Measurements from ENCODE around the gene TMEM35A. TPM values are rescaled to one million over a fixed set of nuclear protein-coding genes. Genes with fewer than 3 reads are reported as not detected.

Gene TMEM35A, protein sequence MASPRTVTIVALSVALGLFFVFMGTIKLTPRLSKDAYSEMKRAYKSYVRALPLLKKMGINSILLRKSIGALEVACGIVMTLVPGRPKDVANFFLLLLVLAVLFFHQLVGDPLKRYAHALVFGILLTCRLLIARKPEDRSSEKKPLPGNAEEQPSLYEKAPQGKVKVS
- not detected in 2 replicates for total RNA-seq

GRCh38 chrX:101078716-101079598, at the start of gene TMEM35A:
Gene TMEM35A, plus strand, starts transcription at chrX:101078879. Its CDS starts 124 bp downstream, at chrX:101079003.
- FAIRE-seq (no peak), DNase-seq (ENCODE audit: low read depth) (no peak)
- Histone ChIP-seq H3K4me3 (ENCODE audit: low read depth, low read length) (no peak within 1 kb of the TSS), H3K36me3 (ENCODE audit: control insufficient read depth, insufficient read depth, low read length) (no peaks in the 10 kb centered on the region), H3K27me3 (ENCODE audit: control insufficient read depth, insufficient read depth, low read length) (no peaks in the 10 kb centered on the region)
- TF ChIP-seq, protein P1, sequence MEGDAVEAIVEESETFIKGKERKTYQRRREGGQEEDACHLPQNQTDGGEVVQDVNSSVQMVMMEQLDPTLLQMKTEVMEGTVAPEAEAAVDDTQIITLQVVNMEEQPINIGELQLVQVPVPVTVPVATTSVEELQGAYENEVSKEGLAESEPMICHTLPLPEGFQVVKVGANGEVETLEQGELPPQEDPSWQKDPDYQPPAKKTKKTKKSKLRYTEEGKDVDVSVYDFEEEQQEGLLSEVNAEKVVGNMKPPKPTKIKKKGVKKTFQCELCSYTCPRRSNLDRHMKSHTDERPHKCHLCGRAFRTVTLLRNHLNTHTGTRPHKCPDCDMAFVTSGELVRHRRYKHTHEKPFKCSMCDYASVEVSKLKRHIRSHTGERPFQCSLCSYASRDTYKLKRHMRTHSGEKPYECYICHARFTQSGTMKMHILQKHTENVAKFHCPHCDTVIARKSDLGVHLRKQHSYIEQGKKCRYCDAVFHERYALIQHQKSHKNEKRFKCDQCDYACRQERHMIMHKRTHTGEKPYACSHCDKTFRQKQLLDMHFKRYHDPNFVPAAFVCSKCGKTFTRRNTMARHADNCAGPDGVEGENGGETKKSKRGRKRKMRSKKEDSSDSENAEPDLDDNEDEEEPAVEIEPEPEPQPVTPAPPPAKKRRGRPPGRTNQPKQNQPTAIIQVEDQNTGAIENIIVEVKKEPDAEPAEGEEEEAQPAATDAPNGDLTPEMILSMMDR (IDR thresholded peaks at IDR 0.05; ENCODE audit: insufficient read depth, low read length, severe bottlenecking), result no peak

GRCh38 chrX:101029665-101030064, 49.0 kb upstream of the TMEM35A start:
- no peak for DNase-seq (ENCODE audit: low read depth)
- H3K4me3 ChIP-seq (ENCODE audit: low read depth, low read length), result no peak overlapping the region
- TF ChIP-seq, protein P1 (IDR thresholded peaks at IDR 0.05; ENCODE audit: insufficient read depth, low read length, severe bottlenecking), result no peak
- FAIRE-seq, result no peak
- peaks cover 1% of the 10 kb centered on the region for H3K36me3 ChIP-seq (ENCODE audit: control insufficient read depth, insufficient read depth, low read length)
- no peaks in the 10 kb centered on the region for H3K27me3 ChIP-seq (ENCODE audit: control insufficient read depth, insufficient read depth, low read length)

DNA sequence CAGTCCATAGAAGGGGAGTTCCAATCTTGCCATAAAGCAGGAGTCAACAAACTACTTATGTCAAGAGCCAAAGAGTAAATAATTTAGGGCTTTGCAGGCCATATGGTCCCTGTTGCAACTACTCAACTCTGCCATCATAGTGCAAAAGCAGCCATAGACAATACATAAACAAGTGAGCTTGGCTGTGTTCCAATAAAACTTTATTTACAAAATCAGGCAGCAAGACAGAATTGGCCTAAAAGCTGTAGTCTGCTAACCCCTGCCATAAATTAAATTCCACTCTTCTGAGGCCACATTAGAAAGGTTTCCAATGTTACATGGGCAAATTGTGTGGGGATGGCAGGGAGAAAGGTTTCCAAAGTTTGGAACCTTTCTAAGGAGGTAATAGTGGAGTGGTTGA, 41.4 kb upstream of the TMEM35A start:
- Histone ChIP-seq H3K36me3 (ENCODE audit: control insufficient read depth, insufficient read depth, low read length) (no peaks in the 10 kb centered on the region), H3K4me3 (ENCODE audit: low read depth, low read length) (no peak overlapping the region), H3K27me3 (ENCODE audit: control insufficient read depth, insufficient read depth, low read length) (no peaks in the 10 kb centered on the region)
- no peak for FAIRE-seq
- TF ChIP-seq, protein P1 (IDR thresholded peaks at IDR 0.05; ENCODE audit: insufficient read depth, low read length, severe bottlenecking), result no peak
- DNase-seq (ENCODE audit: low read depth), result no peak

DNA sequence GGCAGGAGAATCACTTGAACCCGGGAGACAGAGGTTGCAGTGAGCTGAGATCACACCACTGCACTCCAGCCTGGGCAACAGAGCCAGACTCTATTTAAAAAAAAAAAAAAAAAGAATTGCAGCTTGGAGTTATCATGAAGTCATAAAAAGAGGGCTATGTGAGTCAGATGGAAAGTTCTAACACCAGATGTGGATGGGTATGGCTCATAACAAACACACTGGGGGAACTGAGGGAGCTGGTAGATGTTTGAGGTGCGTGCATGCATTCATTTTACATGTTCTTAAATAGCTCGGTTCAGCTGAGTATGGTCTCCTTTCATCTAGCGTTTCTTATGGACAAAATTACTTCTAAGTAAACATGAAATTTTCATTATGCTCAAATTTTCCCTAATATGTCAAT, 38.5 kb upstream of the TMEM35A start:
- no peaks in the 10 kb centered on the region for H3K36me3 ChIP-seq (ENCODE audit: control insufficient read depth, insufficient read depth, low read length)
- TF ChIP-seq, protein P1 (IDR thresholded peaks at IDR 0.05; ENCODE audit: insufficient read depth, low read length, severe bottlenecking), result no peak
- no peaks in the 10 kb centered on the region for H3K27me3 ChIP-seq (ENCODE audit: control insufficient read depth, insufficient read depth, low read length)
- FAIRE-seq (no peak), DNase-seq (ENCODE audit: low read depth) (no peak)
- H3K4me3 ChIP-seq (ENCODE audit: low read depth, low read length), result no peak overlapping the region

- FAIRE-seq (no peak), DNase-seq (ENCODE audit: low read depth) (no peak)
- TF ChIP-seq, protein P1 (IDR thresholded peaks at IDR 0.05; ENCODE audit: insufficient read depth, low read length, severe bottlenecking), result no peak
- H3K27me3 ChIP-seq (ENCODE audit: control insufficient read depth, insufficient read depth, low read length), result no peaks in the 10 kb centered on the region
- no peaks in the 10 kb centered on the region for H3K36me3 ChIP-seq (ENCODE audit: control insufficient read depth, insufficient read depth, low read length)
- H3K4me3 ChIP-seq (ENCODE audit: low read depth, low read length), result peak overlapping the region; percentile 56
These were observed 27.5 kb upstream of the TMEM35A start for GRCh38 chrX:101051153-101051548.

Measured in bronchial epithelial cell (primary cell).